HG02763 (cell line): Measurements from ENCODE around the gene GNPTAB.
"Not testable (repeated sequence)": the region's sequence is repeated elsewhere in the genome, so short reads cannot be mapped to it uniquely, and the experiment has no call there.

Experiments
- ATAC-seq: cut with Tn5 transposase; IDR thresholded peaks from one replicate; pipeline ENCODE4 v1.9.1; 2021; ENCODE audit warnings: mild to moderate bottlenecking, moderate library complexity; ENCODE audit not compliant: unreplicated experiment

The GNPTAB gene

DNA sequence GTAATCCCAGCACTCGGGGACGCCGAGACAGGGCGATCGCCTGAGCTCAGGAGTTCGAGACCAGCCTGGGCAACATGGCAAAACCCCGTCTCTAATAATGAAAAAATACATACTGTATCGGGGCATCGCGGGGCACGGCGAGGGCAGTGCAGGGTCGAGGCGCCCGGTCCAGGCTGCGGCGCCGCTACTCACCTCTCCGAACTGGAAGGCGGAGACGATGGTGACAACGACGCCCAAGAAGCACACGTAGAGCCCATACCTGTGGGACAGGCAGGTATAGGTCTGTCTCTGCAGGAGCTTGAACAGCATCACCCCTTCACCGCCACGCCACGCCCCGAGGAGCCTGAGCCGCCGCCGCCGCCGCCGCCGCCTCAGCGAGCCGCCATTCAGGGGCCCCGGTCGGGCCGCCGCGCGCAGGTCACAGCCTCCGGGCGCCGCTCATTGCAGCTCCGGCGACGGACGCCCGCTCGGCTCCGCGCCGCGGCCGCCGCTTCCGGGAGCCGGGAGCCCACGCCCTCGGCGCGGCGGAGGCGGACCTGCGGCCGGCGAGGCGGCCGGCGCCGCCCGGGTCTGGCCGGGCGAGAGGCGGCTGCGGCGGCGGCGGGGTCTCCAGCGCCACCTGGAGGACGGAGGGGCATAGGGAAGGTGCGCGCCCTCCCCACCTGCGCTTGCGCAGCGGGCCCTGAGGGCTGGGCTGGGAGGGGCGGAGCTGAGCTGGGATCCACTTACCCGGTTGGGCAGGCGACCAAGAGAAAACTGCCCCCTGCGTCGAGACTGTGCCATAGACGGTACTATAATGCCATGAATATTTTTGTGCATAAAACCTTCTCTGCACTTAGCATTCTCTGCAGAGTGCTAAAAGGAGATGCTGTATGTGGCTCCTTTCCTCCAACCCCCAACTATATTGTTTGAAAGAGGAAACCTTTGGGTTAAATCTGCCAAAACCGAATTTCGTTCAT lies at the start of gene GNPTAB:
TSS of gene GNPTAB (minus strand) at position 593 of the 959 bp plus-strand sequence. CDS start at position 309, 284 bp downstream.
- ATAC-seq, result peak; percentile 91

DNA sequence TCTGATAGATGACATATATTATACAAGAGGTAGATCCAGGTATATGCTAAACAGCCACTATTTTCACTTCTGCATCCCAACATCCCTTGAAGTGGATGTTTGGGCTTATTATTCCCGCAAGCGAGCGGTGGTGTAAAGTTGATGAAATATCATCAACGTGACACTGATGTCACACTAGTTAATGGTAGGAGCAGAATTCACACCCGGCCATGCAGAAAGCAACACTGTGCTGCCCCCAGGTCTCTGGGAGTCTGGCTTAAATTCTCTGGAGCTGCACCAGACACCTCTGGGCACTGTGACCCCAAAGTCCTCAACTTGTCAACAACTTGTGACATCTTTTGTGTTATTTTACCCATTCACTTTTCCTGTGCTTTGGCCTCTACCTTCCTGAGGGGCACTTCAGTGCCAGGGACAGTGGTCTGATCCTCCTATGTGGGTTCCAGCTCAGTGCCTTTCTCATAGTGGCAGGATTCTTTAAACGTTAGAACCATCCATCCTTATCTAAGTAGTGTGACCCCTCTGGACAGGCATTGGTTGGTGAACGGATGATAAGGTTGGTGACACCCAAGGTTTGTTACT lies 47.6 kb upstream of the GNPTAB start:
- no peak for ATAC-seq

DNA sequence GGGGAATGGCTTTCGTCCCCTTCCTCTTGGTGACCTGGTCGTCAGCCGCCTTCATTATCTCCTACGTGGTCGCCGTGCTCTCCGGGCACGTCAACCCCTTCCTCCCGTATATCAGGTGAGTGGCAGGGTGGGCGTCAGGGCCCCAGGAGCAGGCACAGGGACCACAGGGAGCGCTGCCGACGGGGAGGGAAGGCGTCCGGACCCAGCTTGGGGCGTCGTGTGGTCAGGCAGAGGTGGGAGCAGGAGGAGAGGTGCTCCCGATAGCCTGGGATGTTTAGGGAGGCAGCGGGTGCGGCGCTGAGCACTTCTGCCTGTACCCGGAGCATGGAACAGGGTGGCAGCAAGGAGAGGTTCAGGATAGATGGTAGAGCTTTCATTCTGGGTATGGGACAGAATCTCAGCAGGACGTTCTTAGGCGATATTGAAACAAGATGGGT lies 47.1 kb upstream of the GNPTAB start:
- peak; percentile 17 for ATAC-seq

DNA sequence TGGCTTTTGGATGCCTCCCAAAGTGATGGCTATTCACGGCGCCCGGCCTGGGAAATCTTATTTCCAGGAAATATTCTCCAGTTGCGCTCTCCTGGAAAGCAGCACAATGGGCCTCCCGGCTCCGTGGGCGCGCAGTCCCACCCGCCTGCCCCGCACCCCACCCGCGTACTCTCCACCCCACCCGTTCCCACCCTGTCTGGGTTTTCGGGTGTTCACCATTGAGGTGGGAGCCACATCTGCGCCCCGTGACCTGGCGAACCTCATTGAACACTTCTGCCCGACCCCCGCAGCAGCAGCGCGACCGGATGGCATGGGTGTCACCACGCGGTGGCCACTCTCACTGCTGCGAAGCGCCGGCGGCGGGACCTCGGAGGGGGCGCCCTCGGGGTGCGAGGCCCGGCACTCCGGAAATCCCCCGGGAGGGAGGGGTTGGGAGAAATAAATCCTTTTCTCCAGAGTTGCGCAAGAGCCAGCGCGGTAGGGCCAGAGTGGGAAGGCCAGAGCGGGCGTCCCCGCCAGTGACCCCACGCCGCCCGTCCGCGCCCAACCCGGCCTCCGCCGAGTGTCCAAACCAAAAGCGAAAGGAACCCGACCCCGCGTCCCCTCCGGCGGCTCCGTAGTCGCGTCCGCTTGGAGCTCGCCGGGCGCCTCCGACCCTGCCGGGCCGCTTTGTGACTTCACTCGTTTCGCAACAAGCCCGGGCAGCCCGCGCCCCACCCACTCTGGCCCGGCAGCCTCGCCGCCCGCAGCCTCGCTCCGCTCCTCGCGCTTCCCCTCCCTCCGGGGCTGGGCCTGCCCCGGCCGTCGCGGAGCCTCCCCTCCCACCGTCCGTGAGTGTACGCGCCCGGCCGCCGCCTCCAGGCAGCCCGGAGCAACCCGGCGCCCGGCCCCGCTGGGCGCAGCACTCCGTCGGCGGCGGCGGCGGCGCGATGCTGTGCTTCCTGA lies 46.4 kb upstream of the GNPTAB start, which contains the start of gene DRAM1:
TSS of gene DRAM1 (plus strand) at position 720 of the 945 bp plus-strand sequence. CDS start at position 930, 210 bp downstream.
- peak; percentile 87 for ATAC-seq

DNA sequence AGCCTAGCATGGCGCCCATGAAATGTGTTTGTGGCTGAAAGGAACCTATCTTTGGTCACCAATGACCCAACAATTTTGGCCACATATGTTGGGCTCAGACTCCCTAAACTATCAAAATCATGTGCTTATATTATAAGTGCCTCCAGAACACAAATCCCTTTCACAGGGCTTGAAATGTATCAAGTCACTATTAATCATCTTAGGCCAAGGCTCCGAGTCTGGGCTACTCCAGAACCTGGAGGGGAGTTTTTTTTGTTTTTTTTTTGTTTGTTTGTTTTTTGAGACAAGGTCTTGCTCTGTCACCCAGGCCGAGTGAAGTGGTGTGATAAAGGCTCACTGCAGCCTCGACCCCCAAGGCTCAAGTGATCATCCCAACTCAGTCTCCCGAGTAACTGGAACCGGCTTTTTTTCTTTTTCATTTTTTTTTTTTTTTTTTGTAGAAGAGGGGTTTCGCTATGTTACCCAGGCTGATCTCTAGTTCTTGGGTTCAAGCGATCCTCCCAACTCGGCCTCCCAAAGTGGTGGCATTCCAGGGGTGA lies 45.6 kb upstream of the GNPTAB start:
- no peak for ATAC-seq

DNA sequence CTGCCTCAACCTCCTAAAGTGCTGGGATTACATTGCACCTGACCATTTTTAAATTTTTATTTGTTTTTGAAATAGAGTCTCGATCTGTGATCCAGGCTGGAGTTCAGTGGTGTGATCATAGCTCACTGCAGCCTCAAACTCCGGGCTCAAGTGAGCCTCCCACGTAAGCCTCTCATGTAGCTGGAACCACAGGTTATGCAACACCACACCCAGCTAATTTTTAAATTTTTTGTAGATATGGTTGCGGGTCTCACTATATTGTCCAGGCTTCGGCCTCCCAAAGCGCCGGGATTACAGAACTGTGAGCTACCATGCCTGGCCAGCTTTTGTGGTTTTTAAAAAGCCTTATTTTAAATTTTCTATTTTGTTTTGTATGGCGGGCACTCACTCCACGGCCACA lies 44.4 kb upstream of the GNPTAB start:
- ATAC-seq, result no peak

DNA sequence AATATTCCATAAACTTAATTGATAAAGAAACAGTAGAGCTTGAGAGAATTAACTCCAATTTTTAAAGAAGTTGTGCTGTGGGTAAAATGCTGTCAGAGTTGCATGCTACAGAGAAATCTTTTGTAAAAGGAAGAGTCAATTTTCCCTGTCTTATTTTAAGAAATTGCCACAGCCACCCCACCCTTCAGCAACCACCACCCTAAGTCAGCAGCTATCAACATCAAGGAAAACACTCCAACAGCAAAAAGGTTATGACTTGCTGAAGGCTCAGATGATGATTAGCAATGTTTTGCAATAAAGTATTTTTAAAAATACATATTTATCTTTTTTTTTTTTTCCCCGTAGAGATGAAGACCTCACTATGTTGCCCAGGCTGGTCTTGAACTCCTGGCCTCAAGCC lies 40.2 kb upstream of the GNPTAB start:
- ATAC-seq, result no peak

DNA sequence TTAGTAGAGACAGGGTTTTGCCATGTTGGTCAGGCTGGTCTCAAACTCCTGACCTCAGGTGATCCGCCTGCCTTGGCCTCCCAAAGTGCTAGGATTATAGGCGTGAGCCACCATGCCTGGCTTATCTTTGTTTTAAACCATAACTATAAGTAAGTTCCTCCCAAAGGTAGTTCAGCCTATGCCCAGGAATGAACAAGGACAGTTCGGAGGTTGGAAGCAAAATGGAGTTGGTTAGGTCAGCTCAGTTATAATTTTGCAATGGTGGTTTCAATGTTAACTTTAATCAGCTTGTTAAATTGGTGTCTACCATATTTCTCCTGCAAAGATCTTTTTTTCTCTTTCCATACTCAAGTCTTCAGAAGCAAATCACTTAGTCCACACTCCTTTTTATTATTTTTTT lies 36.9 kb upstream of the GNPTAB start:
- not testable (repeated sequence) for ATAC-seq

DNA sequence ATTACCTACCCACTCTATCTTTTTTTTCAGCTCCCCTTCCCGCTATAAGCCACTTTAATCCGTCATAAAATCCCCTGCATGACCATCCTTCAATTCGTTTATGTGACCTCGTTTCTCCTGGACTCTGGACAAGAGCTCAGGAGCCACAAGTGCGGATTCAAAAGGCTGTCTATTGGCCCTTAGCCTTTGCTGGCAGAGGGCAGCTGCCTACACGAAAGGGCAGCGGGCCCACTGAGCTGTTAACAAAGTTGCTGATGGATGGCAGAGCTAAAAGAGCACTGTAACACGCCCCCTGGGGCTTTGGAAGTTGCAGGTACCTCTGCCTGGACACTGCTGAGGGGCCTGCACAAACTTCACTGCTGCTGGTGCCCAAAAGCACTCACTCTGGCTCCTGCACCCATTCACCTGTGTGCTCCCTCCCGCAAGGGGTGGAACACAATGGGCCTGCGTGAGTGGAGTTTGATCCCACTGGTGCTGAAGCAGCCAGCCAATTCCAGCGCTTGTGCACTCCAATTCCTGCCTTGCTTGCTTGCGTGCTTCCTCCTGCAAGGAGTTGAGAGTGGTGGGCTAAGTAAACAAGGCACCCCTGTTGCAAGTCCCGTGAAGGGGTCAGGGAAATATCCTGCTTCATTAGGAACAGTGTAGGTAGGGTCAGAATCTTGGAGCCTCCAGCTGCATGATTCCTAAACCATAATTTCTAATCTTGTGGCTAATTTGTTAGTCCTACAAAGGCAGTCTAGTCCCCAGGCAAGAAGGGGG lies 36.0 kb upstream of the GNPTAB start:
- ATAC-seq, result no peak

DNA sequence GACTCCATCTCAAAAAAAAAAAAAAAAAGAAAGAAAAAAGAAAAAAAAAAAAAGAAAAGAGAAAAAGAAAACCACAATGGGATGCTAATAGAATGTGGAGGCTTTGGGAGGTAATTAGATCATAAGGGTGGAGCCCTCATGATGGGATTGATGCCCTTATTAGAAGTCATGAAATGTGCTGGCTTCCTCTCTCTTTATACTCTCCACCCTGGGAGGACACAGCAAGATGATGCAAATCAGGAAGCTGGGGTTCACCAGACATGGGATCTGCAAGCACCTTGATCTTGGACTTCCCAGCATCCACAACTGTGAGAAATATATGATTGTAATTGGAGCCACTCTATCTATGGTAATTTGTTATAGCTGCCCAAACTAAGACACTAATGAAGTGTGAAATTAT lies 33.2 kb upstream of the GNPTAB start:
- ATAC-seq, result no peak

DNA sequence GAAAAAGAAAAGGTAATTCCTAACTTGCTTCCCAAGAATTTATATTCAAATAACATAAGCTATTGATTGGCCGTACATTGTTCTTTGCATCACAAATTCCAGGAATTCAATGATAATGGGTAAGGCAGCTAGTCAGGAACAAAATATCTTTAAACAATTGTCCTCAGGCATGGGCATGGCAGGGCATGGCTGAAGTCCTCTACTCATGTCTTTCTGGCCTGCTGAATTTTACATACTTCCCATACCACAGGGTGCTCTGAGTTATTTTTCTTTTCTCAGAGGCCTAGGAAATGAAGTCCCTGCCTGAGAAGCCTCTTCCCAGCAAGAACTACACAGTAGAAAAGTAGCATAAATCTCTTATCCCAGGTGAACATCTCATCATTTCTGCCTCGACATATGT lies 31.5 kb upstream of the GNPTAB start:
- ATAC-seq, result no peak

DNA sequence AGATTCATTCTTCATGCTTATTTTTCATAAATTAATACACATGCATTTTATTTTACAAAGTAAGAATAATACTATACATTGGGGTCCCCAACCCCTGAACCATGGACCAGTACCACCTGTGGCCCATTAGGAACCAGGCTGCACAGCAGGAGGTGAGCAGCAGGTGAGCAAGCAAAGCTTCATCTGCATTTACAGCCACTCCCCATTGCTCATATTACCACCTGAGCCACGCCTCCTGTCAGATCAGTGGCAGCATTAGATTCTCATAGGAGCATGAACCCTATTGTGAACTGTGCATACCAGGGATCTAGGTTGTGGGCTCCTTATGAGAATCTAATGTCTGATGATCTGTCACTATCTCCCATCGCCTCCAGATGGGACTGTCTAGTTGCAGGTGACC lies 30.9 kb upstream of the GNPTAB start:
- ATAC-seq, result not testable (repeated sequence)

DNA sequence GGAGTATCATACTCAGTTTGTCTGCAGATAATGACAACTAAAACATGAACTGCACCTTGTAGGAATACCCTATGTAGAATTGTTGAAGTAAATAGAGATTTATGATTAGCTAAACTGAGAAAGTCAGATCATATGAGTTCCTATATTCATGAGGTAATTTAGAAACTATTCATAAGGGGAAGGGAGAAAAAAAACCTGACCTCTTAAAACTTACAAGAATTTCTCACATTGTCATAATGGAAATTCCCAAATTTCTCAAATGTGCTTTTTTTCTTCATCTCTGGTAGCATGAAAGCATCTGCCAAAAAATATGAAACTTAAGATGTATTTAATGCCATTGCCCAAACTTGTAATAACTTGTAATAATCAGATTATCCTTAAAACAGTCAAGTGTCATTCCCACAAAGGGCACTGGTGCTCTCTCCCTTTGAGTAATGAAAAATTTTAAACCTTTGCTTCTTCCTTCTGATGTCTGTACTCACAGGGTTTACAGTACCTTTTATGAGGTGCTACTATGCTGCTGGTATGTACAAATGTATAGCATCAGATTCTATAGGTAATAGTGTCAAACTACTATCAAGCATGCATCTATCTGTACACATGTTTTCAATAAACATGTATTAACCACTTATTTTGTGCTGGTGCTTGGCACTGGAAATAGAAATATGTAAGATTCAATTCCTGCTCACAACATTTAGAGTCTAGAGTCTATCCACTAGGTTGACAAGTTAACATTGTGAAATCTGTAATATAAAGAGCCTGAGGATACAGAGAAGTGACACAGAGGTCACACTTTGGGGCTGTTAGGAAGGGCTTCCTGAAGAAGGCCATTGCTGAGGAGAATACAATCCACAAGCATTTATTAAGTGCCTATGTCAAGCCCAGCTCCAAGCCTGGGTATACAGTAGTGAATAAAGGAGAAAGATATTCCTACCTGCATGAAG lies 29.2 kb upstream of the GNPTAB start:
- no peak for ATAC-seq

DNA sequence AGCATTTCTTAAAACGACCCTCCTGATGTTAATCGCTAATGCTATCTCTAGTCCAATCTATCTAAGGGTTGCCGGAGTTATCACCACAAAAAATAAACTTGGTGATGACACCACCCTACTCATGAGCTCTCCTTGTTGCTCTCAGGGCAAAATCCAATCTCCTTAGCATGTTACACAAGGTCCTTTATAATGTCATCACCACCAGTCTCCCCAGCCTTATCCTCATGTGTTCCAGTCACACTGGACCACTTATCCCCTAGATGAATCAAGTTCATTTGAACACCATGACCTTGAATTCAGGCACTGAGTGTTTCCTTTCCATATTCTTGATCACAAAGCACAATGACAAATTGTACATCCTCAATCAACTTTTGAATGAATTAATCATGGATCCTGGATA lies 27.6 kb upstream of the GNPTAB start:
- ATAC-seq, result no peak

DNA sequence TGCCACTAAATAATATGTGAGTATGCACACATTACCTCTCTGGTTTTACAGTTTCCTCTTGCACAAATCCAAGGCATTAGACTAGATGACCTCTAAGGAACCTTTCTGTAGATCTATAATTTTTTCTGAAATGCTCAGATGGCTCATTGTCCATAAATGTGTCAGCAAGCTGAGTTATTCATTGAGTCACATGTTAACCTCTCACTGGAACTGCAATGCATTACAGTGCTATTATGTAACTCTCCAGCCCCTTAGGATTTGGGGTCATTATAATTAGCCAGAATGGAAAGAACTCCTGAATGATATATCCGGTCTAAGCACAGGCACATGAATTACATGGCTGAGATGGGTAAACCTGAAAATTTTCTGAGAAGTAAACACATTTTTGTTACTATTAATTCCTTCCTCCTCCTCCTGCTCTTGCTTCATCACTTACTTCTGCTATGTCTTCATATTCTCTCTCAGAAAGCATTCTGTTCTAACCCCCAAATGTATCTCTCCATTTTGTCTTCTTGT lies 26.3 kb upstream of the GNPTAB start:
- ATAC-seq, result peak; percentile 33

DNA sequence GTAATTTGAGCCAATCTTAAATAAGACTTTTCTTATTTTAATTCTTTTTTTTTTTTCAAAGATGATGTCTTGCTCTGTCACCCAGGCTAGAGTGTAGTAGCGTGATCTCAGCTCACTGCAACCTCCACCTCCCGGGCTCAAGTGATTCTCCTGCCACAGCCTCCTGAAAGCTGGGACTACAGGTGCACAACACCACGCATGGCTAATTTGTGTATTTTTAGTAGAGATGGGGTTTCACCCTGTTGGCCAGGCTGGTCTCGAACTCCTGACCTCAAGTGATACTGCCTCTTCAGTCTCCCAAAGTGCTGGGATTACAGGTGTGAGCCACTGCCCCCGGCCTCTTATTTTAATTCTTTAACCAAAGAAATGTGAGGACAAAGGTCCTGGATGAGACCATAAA lies 25.9 kb upstream of the GNPTAB start:
- ATAC-seq, result peak; percentile 12

DNA sequence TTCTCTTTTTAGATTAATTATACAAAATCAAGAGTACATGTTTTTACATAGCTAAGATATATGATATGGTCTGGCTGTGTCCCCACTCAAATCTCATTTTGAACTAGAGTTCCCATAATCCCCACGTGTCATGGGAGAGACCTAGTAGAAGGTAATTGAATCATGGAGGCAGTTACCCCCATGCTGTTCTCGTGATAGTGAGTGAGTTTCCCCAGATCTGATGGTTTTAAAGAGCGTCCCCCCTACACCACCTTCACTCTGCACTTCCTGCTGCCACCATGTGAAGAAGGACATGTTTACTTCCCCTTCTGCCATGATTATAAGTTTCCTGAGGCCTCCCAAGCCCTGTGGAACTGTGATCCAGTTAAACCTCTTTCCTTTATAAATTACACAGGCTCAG lies 25.2 kb upstream of the GNPTAB start:
- no peak for ATAC-seq

DNA sequence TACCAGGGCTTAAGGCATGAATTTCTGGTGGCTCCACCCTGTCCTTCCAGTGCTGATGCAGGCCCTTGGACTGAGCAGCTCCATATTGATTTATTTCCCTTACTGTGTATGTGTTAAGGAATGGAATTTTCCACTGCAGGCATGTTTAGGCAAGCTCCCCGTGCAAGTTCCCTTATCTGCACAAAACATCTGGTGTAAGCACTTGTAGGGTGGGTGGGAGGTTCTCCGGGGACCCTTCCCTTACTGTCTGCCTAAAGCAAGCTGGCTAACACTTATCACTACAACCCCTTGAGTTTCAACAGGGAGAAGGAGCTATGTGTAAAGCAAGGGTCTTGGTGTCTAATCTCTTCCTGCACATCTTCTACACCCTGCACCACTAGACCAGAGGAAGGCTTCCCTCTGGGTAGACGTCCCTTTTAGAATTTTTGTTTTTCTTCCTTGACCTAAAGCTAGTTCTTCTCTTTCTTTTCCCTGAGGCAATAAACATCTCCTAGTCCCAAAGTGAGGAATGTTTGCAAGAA lies 24.7 kb upstream of the GNPTAB start:
- ATAC-seq, result no peak
